ENCODE results near the gene FSTL5. TPM values are rescaled to one million over a fixed set of nuclear protein-coding genes. Genes with fewer than 3 reads are reported as not detected.

FSTL5 gene
- total and polyA plus RNA-seq, 9 of the 15 experiments (the other 6 are each of a cell fraction or from before 2014, with no cell fraction given), result 0.09 to 3.1 (median 0.50) TPM; not detected in 1

GRCh38 chr4:161664740-161665139 is 499.1 kb downstream of the FSTL5 start (continued):
- TF ChIP-seq, protein P1, sequence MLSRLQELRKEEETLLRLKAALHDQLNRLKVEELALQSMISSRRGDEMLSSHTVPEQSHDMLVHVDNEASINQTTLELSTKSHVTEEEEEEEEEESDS (CRISPR knock-in tag; IDR thresholded peaks at IDR 0.05), result no peak
- no peak for TF ChIP-seq SMAD4 (CRISPR knock-in tag; conservative IDR thresholded peaks at IDR 0.05)
- no peak for TF ChIP-seq ZNF75A (CRISPR knock-in tag; IDR thresholded peaks at IDR 0.05)

- Histone ChIP-seq H3K9ac (ENCODE audit: insufficient read depth in 1 of 2, low read depth in 2 of 2, low read length in 2 of 2) (no peak overlapping the region), H3K4me3 (no peak overlapping the region), H3K36me3 (ENCODE audit: control insufficient read depth, insufficient read depth, low read length) (no peaks in the 10 kb centered on the region), H3K9me1 (ENCODE audit: control insufficient read depth, insufficient read depth, low read length) (no peaks in the 10 kb centered on the region), H3K27me3 (ENCODE audit: control insufficient read depth in 2 of 2, insufficient read depth in 2 of 2, low read length in 2 of 2) (no peaks in the 10 kb centered on the region), H2AFZ (ENCODE audit: low read depth, low read length) (no peak overlapping the region), H3K79me2 (ENCODE audit: control insufficient read depth, insufficient read depth, low read length) (no peaks in the 10 kb centered on the region), H3K4me2 (ENCODE audit: insufficient read depth, low read length) (no peak overlapping the region), H3K9me3 (replicated peaks; ENCODE audit: control insufficient read depth, insufficient read depth, low read depth, low read length) (no peaks in the 10 kb centered on the region), H3K27ac (ENCODE audit: extremely low read depth, low read depth, low read length) (no peak overlapping the region), H4K20me1 (replicated peaks; ENCODE audit: control insufficient read depth, insufficient read depth, low read length) (no peaks in the 10 kb centered on the region), H3K4me1 (replicated peaks in 1 of 2; ENCODE audit: control insufficient read depth in 2 of 2, insufficient read depth in 2 of 2, low read length in 2 of 2) (no peaks in the 10 kb centered on the region)
- no CpG with 5 or more reads among the region's 6 CpGs for WGBS (ENCODE audit: insufficient coverage, low coverage, missing lambda C conversion rate)
- no peak for DNase-seq (ENCODE audit: extremely low read depth in 1 of 4, low spot score in 3 of 4)
- POLR2A ChIA-PET, result no interaction called here
- ATAC-seq, result no peak
- TF ChIP-seq POLR2AphosphoS5 (IDR thresholded peaks at IDR 0.05; ENCODE audit: control insufficient read depth, insufficient read depth, low read depth, low read length) (no peak), EHMT2 (IDR thresholded peaks at IDR 0.05) (no peak), BHLHE40 (IDR thresholded peaks at IDR 0.05; ENCODE audit: low read length) (no peak), ZC3H8 (IDR thresholded peaks at IDR 0.05) (no peak), DDX20 (tag; IDR thresholded peaks at IDR 0.05; ENCODE audit: low read depth) (no peak), ZNF830 (CRISPR knock-in tag; IDR thresholded peaks at IDR 0.05) (no peak), HDAC1 (IDR thresholded peaks at IDR 0.05) (no peak)
- FAIRE-seq, result no peak
- CTCF ChIA-PET (ENCODE audit: low intra/inter-chr PET ratio), result no interaction called here
- intact Hi-C loops (cut with micrococcal nuclease), result no loop called here
- in situ Hi-C loops (cut with MboI), result no loop called here
- BruUV-seq (replicated peaks), result no TSS peak
Observed at GRCh38 chr4:161663844-161664243, 500.0 kb downstream of the FSTL5 start.
